GM23338 (cell line): ENCODE results near the gene NPC2. TPM values are rescaled to one million over a fixed set of nuclear protein-coding genes. Genes with fewer than 3 reads are reported as not detected.

Experiments used
- CREB1 ChIP-seq: fragments of 250-450 bp; sonication (Bioruptor Pico); IDR thresholded peaks from 2 replicates; pipeline ENCODE4 v1.5.0; 2020; ENCODE audit warnings: low read depth, mild to moderate bottlenecking, moderate library complexity
- CTCF ChIP-seq, 2 experiments: fragments of 200-600 bp in 1 of 2; sonication (generic) in 1 of 2; conservative IDR thresholded peaks; 2 replicates each; pipeline versions ENCODE4 v1.5.1 to v1.6.1; 2016 to 2017; ENCODE audit warnings: antibody characterized with exemption in 2 of 2, low read depth in 2 of 2, mild to moderate bottlenecking in 2 of 2, moderate library complexity in 1 of 2
- EZH2phosphoT487 ChIP-seq: fragments of 200-600 bp; sonication (generic); IDR thresholded peaks from one replicate; pipeline ENCODE4 v1.8.1; 2018; ENCODE audit warnings: antibody characterized with exemption; ENCODE audit not compliant: unreplicated experiment
- NANOG ChIP-seq: IDR thresholded peaks from 2 replicates; pipeline ENCODE4 v1.6.1; 2016; ENCODE audit warnings: antibody characterized with exemption, borderline replicate concordance
- POLR2AphosphoS5 ChIP-seq: IDR thresholded peaks from 2 replicates; pipeline ENCODE4 v1.6.1; 2016; ENCODE audit warnings: antibody characterized with exemption, low read depth
- STAT1 ChIP-seq: IDR thresholded peaks from one replicate; pipeline ENCODE4 v1.6.1; 2016; ENCODE audit warnings: antibody characterized with exemption; ENCODE audit not compliant: unreplicated experiment
- ZNF114 ChIP-seq: fragments of 250-450 bp; sonication (Bioruptor Pico); IDR thresholded peaks from 2 replicates; pipeline ENCODE4 v1.5.0; 2020; ENCODE audit warnings: mild to moderate bottlenecking, moderate library complexity
- ZNF331 ChIP-seq: fragments of 250-450 bp; sonication (Bioruptor Pico); IDR thresholded peaks from 2 replicates; pipeline ENCODE4 v1.5.0; 2020; ENCODE audit warnings: low read depth, mild to moderate bottlenecking, moderate library complexity
- polyA plus RNA-seq: library from polyadenylated mRNA; unstranded; fragments of >200 nt; fragmentation: Nextera tagmentation; extraction: Ambion mirVana; gene quantifications from 2 replicates; pipeline ENCODE4 v1.2.1, GENCODE V29; 2016
- total RNA-seq: library from RNA; depleted of rRNA; stranded (reverse); fragments of >200 nt; shearing (Covaris generic); gene quantifications from 2 replicates; pipeline ENCODE4 v1.2.3, GENCODE V29; 2014
- TF ChIP-seq, protein P1 (sequence below): fragments of 250-450 bp; sonication (Bioruptor Pico); IDR thresholded peaks from 2 replicates; pipeline ENCODE4 v1.5.0; 2020; ENCODE audit warnings: mild to moderate bottlenecking, moderate library complexity
- TF ChIP-seq, protein P2 (sequence below): IDR thresholded peaks from one replicate; pipeline ENCODE4 v1.6.1; 2018; ENCODE audit warnings: antibody characterized with exemption; ENCODE audit not compliant: unreplicated experiment
- TF ChIP-seq, protein P3 (sequence below): IDR thresholded peaks from 2 replicates; pipeline ENCODE4 v1.6.1; 2016; ENCODE audit warnings: antibody characterized with exemption

Gene NPC2
- total and polyA plus RNA-seq, 2 experiments from 2014 or later: 287 to 344 TPM

DNA sequence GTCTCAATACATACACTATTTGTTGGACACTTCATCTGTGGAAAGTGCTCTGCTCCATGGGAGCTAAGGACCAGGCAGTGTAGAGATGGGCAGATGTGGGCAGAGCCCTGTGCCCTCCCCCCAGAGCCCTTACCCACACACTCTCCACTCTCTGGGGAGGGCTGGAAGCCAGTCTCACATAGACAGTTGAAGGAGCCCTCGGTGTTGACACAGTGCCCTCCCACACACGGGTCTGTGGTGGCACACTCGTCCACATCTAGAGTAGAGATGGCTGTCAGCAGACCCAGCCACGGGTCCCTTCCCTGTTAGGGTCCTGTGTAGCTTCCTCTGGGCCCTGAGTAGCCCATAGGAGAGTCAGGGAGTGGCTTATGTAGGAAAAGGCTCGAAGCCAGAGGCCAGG is 14.7 kb upstream of the NPC2 start (continued):
- TF ChIP-seq, protein P1, sequence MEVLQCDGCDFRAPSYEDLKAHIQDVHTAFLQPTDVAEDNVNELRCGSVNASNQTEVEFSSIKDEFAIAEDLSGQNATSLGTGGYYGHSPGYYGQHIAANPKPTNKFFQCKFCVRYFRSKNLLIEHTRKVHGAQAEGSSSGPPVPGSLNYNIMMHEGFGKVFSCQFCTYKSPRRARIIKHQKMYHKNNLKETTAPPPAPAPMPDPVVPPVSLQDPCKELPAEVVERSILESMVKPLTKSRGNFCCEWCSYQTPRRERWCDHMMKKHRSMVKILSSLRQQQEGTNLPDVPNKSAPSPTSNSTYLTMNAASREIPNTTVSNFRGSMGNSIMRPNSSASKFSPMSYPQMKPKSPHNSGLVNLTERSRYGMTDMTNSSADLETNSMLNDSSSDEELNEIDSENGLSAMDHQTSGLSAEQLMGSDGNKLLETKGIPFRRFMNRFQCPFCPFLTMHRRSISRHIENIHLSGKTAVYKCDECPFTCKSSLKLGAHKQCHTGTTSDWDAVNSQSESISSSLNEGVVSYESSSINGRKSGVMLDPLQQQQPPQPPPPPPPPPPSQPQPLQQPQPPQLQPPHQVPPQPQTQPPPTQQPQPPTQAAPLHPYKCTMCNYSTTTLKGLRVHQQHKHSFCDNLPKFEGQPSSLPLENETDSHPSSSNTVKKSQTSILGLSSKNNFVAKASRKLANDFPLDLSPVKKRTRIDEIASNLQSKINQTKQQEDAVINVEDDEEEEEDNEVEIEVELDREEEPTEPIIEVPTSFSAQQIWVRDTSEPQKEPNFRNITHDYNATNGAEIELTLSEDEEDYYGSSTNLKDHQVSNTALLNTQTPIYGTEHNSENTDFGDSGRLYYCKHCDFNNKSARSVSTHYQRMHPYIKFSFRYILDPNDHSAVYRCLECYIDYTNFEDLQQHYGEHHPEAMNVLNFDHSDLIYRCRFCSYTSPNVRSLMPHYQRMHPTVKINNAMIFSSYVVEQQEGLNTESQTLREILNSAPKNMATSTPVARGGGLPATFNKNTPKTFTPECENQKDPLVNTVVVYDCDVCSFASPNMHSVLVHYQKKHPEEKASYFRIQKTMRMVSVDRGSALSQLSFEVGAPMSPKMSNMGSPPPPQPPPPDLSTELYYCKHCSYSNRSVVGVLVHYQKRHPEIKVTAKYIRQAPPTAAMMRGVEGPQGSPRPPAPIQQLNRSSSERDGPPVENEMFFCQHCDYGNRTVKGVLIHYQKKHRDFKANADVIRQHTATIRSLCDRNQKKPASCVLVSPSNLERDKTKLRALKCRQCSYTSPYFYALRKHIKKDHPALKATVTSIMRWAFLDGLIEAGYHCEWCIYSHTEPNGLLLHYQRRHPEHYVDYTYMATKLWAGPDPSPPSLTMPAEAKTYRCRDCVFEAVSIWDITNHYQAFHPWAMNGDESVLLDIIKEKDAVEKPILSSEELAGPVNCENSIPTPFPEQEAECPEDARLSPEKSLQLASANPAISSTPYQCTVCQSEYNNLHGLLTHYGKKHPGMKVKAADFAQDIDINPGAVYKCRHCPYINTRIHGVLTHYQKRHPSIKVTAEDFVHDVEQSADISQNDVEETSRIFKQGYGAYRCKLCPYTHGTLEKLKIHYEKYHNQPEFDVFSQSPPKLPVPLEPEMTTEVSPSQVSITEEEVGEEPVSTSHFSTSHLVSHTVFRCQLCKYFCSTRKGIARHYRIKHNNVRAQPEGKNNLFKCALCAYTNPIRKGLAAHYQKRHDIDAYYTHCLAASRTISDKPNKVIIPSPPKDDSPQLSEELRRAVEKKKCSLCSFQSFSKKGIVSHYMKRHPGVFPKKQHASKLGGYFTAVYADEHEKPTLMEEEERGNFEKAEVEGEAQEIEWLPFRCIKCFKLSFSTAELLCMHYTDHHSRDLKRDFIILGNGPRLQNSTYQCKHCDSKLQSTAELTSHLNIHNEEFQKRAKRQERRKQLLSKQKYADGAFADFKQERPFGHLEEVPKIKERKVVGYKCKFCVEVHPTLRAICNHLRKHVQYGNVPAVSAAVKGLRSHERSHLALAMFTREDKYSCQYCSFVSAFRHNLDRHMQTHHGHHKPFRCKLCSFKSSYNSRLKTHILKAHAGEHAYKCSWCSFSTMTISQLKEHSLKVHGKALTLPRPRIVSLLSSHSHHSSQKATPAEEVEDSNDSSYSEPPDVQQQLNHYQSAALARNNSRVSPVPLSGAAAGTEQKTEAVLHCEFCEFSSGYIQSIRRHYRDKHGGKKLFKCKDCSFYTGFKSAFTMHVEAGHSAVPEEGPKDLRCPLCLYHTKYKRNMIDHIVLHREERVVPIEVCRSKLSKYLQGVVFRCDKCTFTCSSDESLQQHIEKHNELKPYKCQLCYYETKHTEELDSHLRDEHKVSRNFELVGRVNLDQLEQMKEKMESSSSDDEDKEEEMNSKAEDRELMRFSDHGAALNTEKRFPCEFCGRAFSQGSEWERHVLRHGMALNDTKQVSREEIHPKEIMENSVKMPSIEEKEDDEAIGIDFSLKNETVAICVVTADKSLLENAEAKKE (CRISPR knock-in tag): no peak
- TF ChIP-seq CTCF (conservative IDR thresholded peaks at IDR 0.05; ENCODE audit: low read depth in 2 of 2) (no peak), ZNF114 (CRISPR knock-in tag) (no peak), POLR2AphosphoS5 (no peak), EZH2phosphoT487 (no peak), ZNF331 (no peak), STAT1 (no peak), CREB1 (no peak), NANOG (no peak)
- TF ChIP-seq, protein P2, sequence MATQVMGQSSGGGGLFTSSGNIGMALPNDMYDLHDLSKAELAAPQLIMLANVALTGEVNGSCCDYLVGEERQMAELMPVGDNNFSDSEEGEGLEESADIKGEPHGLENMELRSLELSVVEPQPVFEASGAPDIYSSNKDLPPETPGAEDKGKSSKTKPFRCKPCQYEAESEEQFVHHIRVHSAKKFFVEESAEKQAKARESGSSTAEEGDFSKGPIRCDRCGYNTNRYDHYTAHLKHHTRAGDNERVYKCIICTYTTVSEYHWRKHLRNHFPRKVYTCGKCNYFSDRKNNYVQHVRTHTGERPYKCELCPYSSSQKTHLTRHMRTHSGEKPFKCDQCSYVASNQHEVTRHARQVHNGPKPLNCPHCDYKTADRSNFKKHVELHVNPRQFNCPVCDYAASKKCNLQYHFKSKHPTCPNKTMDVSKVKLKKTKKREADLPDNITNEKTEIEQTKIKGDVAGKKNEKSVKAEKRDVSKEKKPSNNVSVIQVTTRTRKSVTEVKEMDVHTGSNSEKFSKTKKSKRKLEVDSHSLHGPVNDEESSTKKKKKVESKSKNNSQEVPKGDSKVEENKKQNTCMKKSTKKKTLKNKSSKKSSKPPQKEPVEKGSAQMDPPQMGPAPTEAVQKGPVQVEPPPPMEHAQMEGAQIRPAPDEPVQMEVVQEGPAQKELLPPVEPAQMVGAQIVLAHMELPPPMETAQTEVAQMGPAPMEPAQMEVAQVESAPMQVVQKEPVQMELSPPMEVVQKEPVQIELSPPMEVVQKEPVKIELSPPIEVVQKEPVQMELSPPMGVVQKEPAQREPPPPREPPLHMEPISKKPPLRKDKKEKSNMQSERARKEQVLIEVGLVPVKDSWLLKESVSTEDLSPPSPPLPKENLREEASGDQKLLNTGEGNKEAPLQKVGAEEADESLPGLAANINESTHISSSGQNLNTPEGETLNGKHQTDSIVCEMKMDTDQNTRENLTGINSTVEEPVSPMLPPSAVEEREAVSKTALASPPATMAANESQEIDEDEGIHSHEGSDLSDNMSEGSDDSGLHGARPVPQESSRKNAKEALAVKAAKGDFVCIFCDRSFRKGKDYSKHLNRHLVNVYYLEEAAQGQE: no peak
- TF ChIP-seq, protein P3, sequence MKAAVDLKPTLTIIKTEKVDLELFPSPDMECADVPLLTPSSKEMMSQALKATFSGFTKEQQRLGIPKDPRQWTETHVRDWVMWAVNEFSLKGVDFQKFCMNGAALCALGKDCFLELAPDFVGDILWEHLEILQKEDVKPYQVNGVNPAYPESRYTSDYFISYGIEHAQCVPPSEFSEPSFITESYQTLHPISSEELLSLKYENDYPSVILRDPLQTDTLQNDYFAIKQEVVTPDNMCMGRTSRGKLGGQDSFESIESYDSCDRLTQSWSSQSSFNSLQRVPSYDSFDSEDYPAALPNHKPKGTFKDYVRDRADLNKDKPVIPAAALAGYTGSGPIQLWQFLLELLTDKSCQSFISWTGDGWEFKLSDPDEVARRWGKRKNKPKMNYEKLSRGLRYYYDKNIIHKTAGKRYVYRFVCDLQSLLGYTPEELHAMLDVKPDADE: no peak
